Left forelimb (tissue), 1 donor: ENCODE measurements around the gene DUSP11.
"Not testable (repeated sequence)": the region's sequence is repeated elsewhere in the genome, so short reads cannot be mapped to it uniquely, and the experiment has no call there.

Experiments used
- DNase-seq: peaks from one replicate; pipeline ENCODE4 v3.0.0-alpha.2; 2018; ENCODE audit warnings: low spot score

DUSP11 gene

GRCh38 chr2:73779467-73780236 lies at the start of gene DUSP11:
Gene DUSP11 (minus strand): TSS chr2:73780103. CDS start chr2:73779974, 129 bp downstream.
- DNase-seq: peak; percentile 94

GRCh38 chr2:73828818-73829570 lies 49.1 kb upstream of the DUSP11 start, which contains the start of gene STAMBP:
Gene STAMBP (plus strand): TSS chr2:73828961. CDS start chr2:73830857, 1,896 bp downstream.
- peak; percentile 95 for DNase-seq

GRCh38 chr2:73828389-73828817 lies 48.5 kb upstream of the DUSP11 start:
- no peak for DNase-seq

- DNase-seq: no peak
Measured at GRCh38 chr2:73827660-73828388, 47.9 kb upstream of the DUSP11 start.

- DNase-seq: no peak
Measured at GRCh38 chr2:73827018-73827417, 47.1 kb upstream of the DUSP11 start.

- no peak for DNase-seq
Measured at GRCh38 chr2:73825408-73825807, 45.5 kb upstream of the DUSP11 start.

- DNase-seq: no peak
Measured at GRCh38 chr2:73823916-73824523, 44.1 kb upstream of the DUSP11 start.

GRCh38 chr2:73823416-73823815 lies 43.5 kb upstream of the DUSP11 start:
- no peak for DNase-seq

- DNase-seq: no peak
Measured at GRCh38 chr2:73822991-73823390, 43.1 kb upstream of the DUSP11 start.

GRCh38 chr2:73822276-73822675 lies 42.4 kb upstream of the DUSP11 start:
- no peak for DNase-seq

- DNase-seq: no peak
Measured at GRCh38 chr2:73821669-73822068, 41.8 kb upstream of the DUSP11 start.

- DNase-seq: no peak
Measured at GRCh38 chr2:73821227-73821626, 41.3 kb upstream of the DUSP11 start.

GRCh38 chr2:73818296-73818695 lies 38.4 kb upstream of the DUSP11 start:
- no peak for DNase-seq

GRCh38 chr2:73812635-73813034 lies 32.7 kb upstream of the DUSP11 start:
- no peak for DNase-seq

GRCh38 chr2:73811878-73812277 lies 32.0 kb upstream of the DUSP11 start:
- DNase-seq: no peak

- not testable (repeated sequence) for DNase-seq
Measured at GRCh38 chr2:73783883-73784282, 4.0 kb upstream of the DUSP11 start, which contains the start of gene C2orf78. Gene C2orf78 (plus strand): TSS chr2:73784183. CDS start chr2:73784310, 127 bp downstream.

GRCh38 chr2:73783402-73783801 lies 3.5 kb upstream of the DUSP11 start:
- DNase-seq: not testable (repeated sequence)

GRCh38 chr2:73780237-73780582 lies 307 bp upstream of the DUSP11 start:
- DNase-seq: no peak

- not testable (repeated sequence) for DNase-seq
Measured at GRCh38 chr2:73778867-73779466, 936 bp downstream of the DUSP11 start.

- DNase-seq: no peak
Measured at GRCh38 chr2:73776869-73777519, 2.9 kb downstream of the DUSP11 start.

- no peak for DNase-seq
Measured at GRCh38 chr2:73776381-73776780, 3.5 kb downstream of the DUSP11 start.
